Skeletal muscle tissue (tissue), 4 donors: ENCODE data around the gene ARHGAP26. TPM values are rescaled to one million over a fixed set of nuclear protein-coding genes. Genes with fewer than 3 reads are reported as not detected.

ENCODE experiments used
- H3K27ac ChIP-seq: one replicate; pipeline ENCODE4 v1.7.0; 2013; ENCODE audit warnings: mild to moderate bottlenecking, low read depth, low read length, inconsistent platforms
- H3K27me3 ChIP-seq, 3 donors: one replicate each; pipeline ENCODE4 v1.7.0; 2013; ENCODE audit warnings: low read length in 3 of 3; ENCODE audit not compliant: control insufficient read depth in 3 of 3, insufficient read depth in 3 of 3
- H3K36me3 ChIP-seq, 3 donors: one replicate each; pipeline ENCODE4 v1.7.0; 2013; ENCODE audit warnings: low read length in 3 of 3; ENCODE audit not compliant: control insufficient read depth in 3 of 3, insufficient read depth in 3 of 3
- H3K4me1 ChIP-seq, 3 donors: one replicate each; pipeline ENCODE4 v1.7.0; 2013; ENCODE audit warnings: low read length in 3 of 3, mild to moderate bottlenecking in 3 of 3; ENCODE audit not compliant: control insufficient read depth in 3 of 3, insufficient read depth in 3 of 3
- H3K4me3 ChIP-seq, 3 donors: one replicate each; pipeline ENCODE4 v1.7.0; 2013; ENCODE audit warnings: low read length in 3 of 3
- H3K9ac ChIP-seq, 3 donors: one replicate each; pipeline ENCODE4 v1.7.0; 2013; ENCODE audit warnings: low read length in 3 of 3, mild to moderate bottlenecking in 3 of 3, moderate library complexity in 2 of 3, low read depth in 1 of 3
- H3K9me3 ChIP-seq, 3 donors: one replicate each; pipeline ENCODE4 v1.7.0; 2013; ENCODE audit warnings: low read length in 3 of 3; ENCODE audit not compliant: control insufficient read depth in 3 of 3
- total RNA-seq: library from RNA; depleted of rRNA; stranded (reverse); fragments of >200 nt; gene quantifications from one replicate; pipeline ENCODE4 v1.2.3, GENCODE V29; 2014
- donor health status: Osteomylitis.

The ARHGAP26 gene
- total RNA-seq, 1 donor from 2014 or later: 28.7 TPM

- Histone ChIP-seq H3K4me1 (peaks cover 11 to 14% (median 12%) of the 10 kb centered on the region in 3 donors), H3K27me3 (no peaks in the 10 kb centered on the region), H3K4me3 (no peak overlapping the region), H3K36me3 (no peaks in the 10 kb centered on the region), H3K9me3 (no peaks in the 10 kb centered on the region), H3K9ac (no peak overlapping the region), H3K27ac (no peak overlapping the region)
These were observed 96.5 kb downstream of the ARHGAP26 start for GRCh38 chr5:142866563-142867275.

- Histone ChIP-seq H3K27ac (no peak overlapping the region), H3K4me1 (peaks cover 18 to 29% (median 27%) of the 10 kb centered on the region in 3 donors), H3K9me3 (no peaks in the 10 kb centered on the region), H3K36me3 (no peaks in the 10 kb centered on the region), H3K27me3 (no peaks in the 10 kb centered on the region), H3K4me3 (no peak overlapping the region), H3K9ac (no peak overlapping the region)
These were observed 99.7 kb downstream of the ARHGAP26 start for GRCh38 chr5:142869886-142870285.

- Histone ChIP-seq H3K27ac (no peak overlapping the region), H3K4me1 (peaks cover 18 to 31% (median 27%) of the 10 kb centered on the region in 3 donors), H3K4me3 (no peak overlapping the region), H3K9me3 (no peaks in the 10 kb centered on the region), H3K9ac (no peak overlapping the region), H3K27me3 (no peaks in the 10 kb centered on the region), H3K36me3 (no peaks in the 10 kb centered on the region)
These were observed 100.6 kb downstream of the ARHGAP26 start for GRCh38 chr5:142870532-142871362.

- Histone ChIP-seq H3K36me3 (no peaks in the 10 kb centered on the region), H3K27ac (no peak overlapping the region), H3K4me3 (no peak overlapping the region), H3K4me1 (peaks cover 18 to 30% (median 27%) of the 10 kb centered on the region in 3 donors), H3K9me3 (no peaks in the 10 kb centered on the region), H3K27me3 (no peaks in the 10 kb centered on the region), H3K9ac (no peak overlapping the region)
These were observed 101.4 kb downstream of the ARHGAP26 start for GRCh38 chr5:142871363-142872193.

- H3K9ac ChIP-seq: peak overlapping the region in 1 of 3 donors; percentile 17
- H3K4me1 ChIP-seq: peaks cover 15 to 26% (median 21%) of the 10 kb centered on the region in 3 donors
- H3K27me3 ChIP-seq: no peaks in the 10 kb centered on the region
- H3K27ac ChIP-seq: no peak overlapping the region
- H3K4me3 ChIP-seq: no peak overlapping the region
- no peaks in the 10 kb centered on the region for H3K9me3 ChIP-seq
- H3K36me3 ChIP-seq: no peaks in the 10 kb centered on the region
These were observed 102.0 kb downstream of the ARHGAP26 start for GRCh38 chr5:142872217-142872616.

- H3K4me3 ChIP-seq: no peak overlapping the region
- H3K9me3 ChIP-seq: no peaks in the 10 kb centered on the region
- no peaks in the 10 kb centered on the region for H3K27me3 ChIP-seq
- H3K36me3 ChIP-seq: no peaks in the 10 kb centered on the region
- no peak overlapping the region for H3K9ac ChIP-seq
- H3K27ac ChIP-seq: no peak overlapping the region
- H3K4me1 ChIP-seq: peaks cover 15 to 26% (median 20%) of the 10 kb centered on the region in 3 donors
These were observed 102.6 kb downstream of the ARHGAP26 start for GRCh38 chr5:142872795-142873194.

GRCh38 chr5:142873831-142874230, 103.7 kb downstream of the ARHGAP26 start:
- no peaks in the 10 kb centered on the region for H3K27me3 ChIP-seq
- no peak overlapping the region for H3K9ac ChIP-seq
- H3K36me3 ChIP-seq: no peaks in the 10 kb centered on the region
- no peaks in the 10 kb centered on the region for H3K9me3 ChIP-seq
- no peak overlapping the region for H3K4me3 ChIP-seq
- peaks cover 15 to 27% (median 20%) of the 10 kb centered on the region in 3 donors for H3K4me1 ChIP-seq
- no peak overlapping the region for H3K27ac ChIP-seq

GRCh38 chr5:142874540-142874939, 104.4 kb downstream of the ARHGAP26 start:
- H3K9ac ChIP-seq: no peak overlapping the region
- H3K27me3 ChIP-seq: no peaks in the 10 kb centered on the region
- no peak overlapping the region for H3K27ac ChIP-seq
- peaks cover 0 to 2% (median 0%) of the 10 kb centered on the region in 3 donors for H3K36me3 ChIP-seq
- no peaks in the 10 kb centered on the region for H3K9me3 ChIP-seq
- no peak overlapping the region for H3K4me3 ChIP-seq
- H3K4me1 ChIP-seq: peaks cover 15 to 27% (median 20%) of the 10 kb centered on the region in 3 donors

GRCh38 chr5:142875936-142876335, 105.8 kb downstream of the ARHGAP26 start:
- H3K4me1 ChIP-seq: peaks cover 10 to 23% (median 18%) of the 10 kb centered on the region in 3 donors
- no peak overlapping the region for H3K27ac ChIP-seq
- no peaks in the 10 kb centered on the region for H3K27me3 ChIP-seq
- H3K36me3 ChIP-seq: peaks cover 0 to 2% (median 0%) of the 10 kb centered on the region in 3 donors
- H3K9ac ChIP-seq: no peak overlapping the region
- no peak overlapping the region for H3K4me3 ChIP-seq
- H3K9me3 ChIP-seq: no peaks in the 10 kb centered on the region
